ENCODE measurements around the gene ALG6.
"Not testable (repeated sequence)": the region's sequence is repeated elsewhere in the genome, so short reads cannot be mapped to it uniquely, and the experiment has no call there.

Gene ALG6

GRCh38 chr1:63468683-63469082 is 101.3 kb downstream of the ALG6 start:
- H3K9ac ChIP-seq (ENCODE audit: low read length in 5 of 5); H3K27me3 ChIP-seq (ENCODE audit: control insufficient read depth in 5 of 5, insufficient read depth in 4 of 5, low read length in 5 of 5); H3K9me3 ChIP-seq (ENCODE audit: control insufficient read depth in 5 of 5, low read length in 5 of 5); H3K4me3 ChIP-seq (ENCODE audit: low read depth in 1 of 5, low read length in 5 of 5); H3K36me3 ChIP-seq (ENCODE audit: control insufficient read depth in 5 of 5, insufficient read depth in 5 of 5, low read length in 5 of 5); H3K4me1 ChIP-seq (ENCODE audit: control insufficient read depth in 5 of 5, insufficient read depth in 5 of 5, low read length in 5 of 5); H3K27ac ChIP-seq (ENCODE audit: low read depth, low read length): not testable (repeated sequence)

- Histone ChIP-seq H3K9me3 (ENCODE audit: control insufficient read depth in 5 of 5, low read length in 5 of 5) (no peaks in the 10 kb centered on the region), H3K27ac (ENCODE audit: low read depth, low read length) (no peak overlapping the region), H3K27me3 (ENCODE audit: control insufficient read depth in 5 of 5, insufficient read depth in 4 of 5, low read length in 5 of 5) (no peaks in the 10 kb centered on the region), H3K4me1 (ENCODE audit: control insufficient read depth in 5 of 5, insufficient read depth in 5 of 5, low read length in 5 of 5) (no peaks in the 10 kb centered on the region), H3K36me3 (ENCODE audit: control insufficient read depth in 5 of 5, insufficient read depth in 5 of 5, low read length in 5 of 5) (peaks cover 0 to 3% (median 0%) of the 10 kb centered on the region in 5 donors), H3K4me3 (ENCODE audit: low read depth in 1 of 5, low read length in 5 of 5) (no peak overlapping the region), H3K9ac (ENCODE audit: low read length in 5 of 5) (no peak overlapping the region)
These were observed 108.3 kb downstream of the ALG6 start for GRCh38 chr1:63475761-63476160.

GRCh38 chr1:63480057-63480456 is 112.6 kb downstream of the ALG6 start:
- Histone ChIP-seq H3K4me3 (ENCODE audit: low read depth in 1 of 5, low read length in 5 of 5) (no peak overlapping the region), H3K27me3 (ENCODE audit: control insufficient read depth in 5 of 5, insufficient read depth in 4 of 5, low read length in 5 of 5) (no peaks in the 10 kb centered on the region), H3K36me3 (ENCODE audit: control insufficient read depth in 5 of 5, insufficient read depth in 5 of 5, low read length in 5 of 5) (peaks cover 0 to 7% (median 0%) of the 10 kb centered on the region in 5 donors), H3K9ac (ENCODE audit: low read length in 5 of 5) (no peak overlapping the region), H3K27ac (ENCODE audit: low read depth, low read length) (no peak overlapping the region), H3K9me3 (ENCODE audit: control insufficient read depth in 5 of 5, low read length in 5 of 5) (no peaks in the 10 kb centered on the region), H3K4me1 (ENCODE audit: control insufficient read depth in 5 of 5, insufficient read depth in 5 of 5, low read length in 5 of 5) (no peaks in the 10 kb centered on the region)

GRCh38 chr1:63486629-63487028 is 119.2 kb downstream of the ALG6 start:
- H3K36me3 ChIP-seq (ENCODE audit: control insufficient read depth in 5 of 5, insufficient read depth in 5 of 5, low read length in 5 of 5), result peaks cover 0 to 13% (median 0%) of the 10 kb centered on the region in 5 donors
- no peaks in the 10 kb centered on the region for H3K4me1 ChIP-seq (ENCODE audit: control insufficient read depth in 5 of 5, insufficient read depth in 5 of 5, low read length in 5 of 5)
- no peaks in the 10 kb centered on the region for H3K9me3 ChIP-seq (ENCODE audit: control insufficient read depth in 5 of 5, low read length in 5 of 5)
- no peak overlapping the region for H3K4me3 ChIP-seq (ENCODE audit: low read depth in 1 of 5, low read length in 5 of 5)
- no peaks in the 10 kb centered on the region for H3K27me3 ChIP-seq (ENCODE audit: control insufficient read depth in 5 of 5, insufficient read depth in 4 of 5, low read length in 5 of 5)
- no peak overlapping the region for H3K9ac ChIP-seq (ENCODE audit: low read length in 5 of 5)
- H3K27ac ChIP-seq (ENCODE audit: low read depth, low read length), result no peak overlapping the region

GRCh38 chr1:63487336-63488065 is 120.1 kb downstream of the ALG6 start:
- Histone ChIP-seq H3K27ac (ENCODE audit: low read depth, low read length) (no peak overlapping the region), H3K36me3 (ENCODE audit: control insufficient read depth in 5 of 5, insufficient read depth in 5 of 5, low read length in 5 of 5) (peaks cover 0 to 13% (median 0%) of the 10 kb centered on the region in 5 donors), H3K4me3 (ENCODE audit: low read depth in 1 of 5, low read length in 5 of 5) (no peak overlapping the region), H3K9ac (ENCODE audit: low read length in 5 of 5) (no peak overlapping the region), H3K9me3 (ENCODE audit: control insufficient read depth in 5 of 5, low read length in 5 of 5) (no peaks in the 10 kb centered on the region), H3K4me1 (ENCODE audit: control insufficient read depth in 5 of 5, insufficient read depth in 5 of 5, low read length in 5 of 5) (no peaks in the 10 kb centered on the region), H3K27me3 (ENCODE audit: control insufficient read depth in 5 of 5, insufficient read depth in 4 of 5, low read length in 5 of 5) (no peaks in the 10 kb centered on the region)
